Measurements from ENCODE around the gene IGSF3.

IGSF3 gene

GRCh38 chr1:116686723-116687352, 19.3 kb upstream of the IGSF3 start:
- H3K27ac ChIP-seq, result no peak overlapping the region
- H3K36me3 ChIP-seq, result no peaks in the 10 kb centered on the region
- H3K27me3 ChIP-seq, result no peaks in the 10 kb centered on the region
- H3K4me3 ChIP-seq (ENCODE audit: low read depth in 1 of 2, low read length in 1 of 2), result no peak overlapping the region
- H3K9me3 ChIP-seq, result no peaks in the 10 kb centered on the region
- TF ChIP-seq, protein P1, sequence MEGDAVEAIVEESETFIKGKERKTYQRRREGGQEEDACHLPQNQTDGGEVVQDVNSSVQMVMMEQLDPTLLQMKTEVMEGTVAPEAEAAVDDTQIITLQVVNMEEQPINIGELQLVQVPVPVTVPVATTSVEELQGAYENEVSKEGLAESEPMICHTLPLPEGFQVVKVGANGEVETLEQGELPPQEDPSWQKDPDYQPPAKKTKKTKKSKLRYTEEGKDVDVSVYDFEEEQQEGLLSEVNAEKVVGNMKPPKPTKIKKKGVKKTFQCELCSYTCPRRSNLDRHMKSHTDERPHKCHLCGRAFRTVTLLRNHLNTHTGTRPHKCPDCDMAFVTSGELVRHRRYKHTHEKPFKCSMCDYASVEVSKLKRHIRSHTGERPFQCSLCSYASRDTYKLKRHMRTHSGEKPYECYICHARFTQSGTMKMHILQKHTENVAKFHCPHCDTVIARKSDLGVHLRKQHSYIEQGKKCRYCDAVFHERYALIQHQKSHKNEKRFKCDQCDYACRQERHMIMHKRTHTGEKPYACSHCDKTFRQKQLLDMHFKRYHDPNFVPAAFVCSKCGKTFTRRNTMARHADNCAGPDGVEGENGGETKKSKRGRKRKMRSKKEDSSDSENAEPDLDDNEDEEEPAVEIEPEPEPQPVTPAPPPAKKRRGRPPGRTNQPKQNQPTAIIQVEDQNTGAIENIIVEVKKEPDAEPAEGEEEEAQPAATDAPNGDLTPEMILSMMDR (IDR thresholded peaks at IDR 0.05), result no peak
- H3K4me1 ChIP-seq (ENCODE audit: control insufficient read depth in 1 of 2, insufficient read depth in 1 of 2, low read depth in 1 of 2, low read length in 1 of 2), result no peaks in the 10 kb centered on the region

DNA sequence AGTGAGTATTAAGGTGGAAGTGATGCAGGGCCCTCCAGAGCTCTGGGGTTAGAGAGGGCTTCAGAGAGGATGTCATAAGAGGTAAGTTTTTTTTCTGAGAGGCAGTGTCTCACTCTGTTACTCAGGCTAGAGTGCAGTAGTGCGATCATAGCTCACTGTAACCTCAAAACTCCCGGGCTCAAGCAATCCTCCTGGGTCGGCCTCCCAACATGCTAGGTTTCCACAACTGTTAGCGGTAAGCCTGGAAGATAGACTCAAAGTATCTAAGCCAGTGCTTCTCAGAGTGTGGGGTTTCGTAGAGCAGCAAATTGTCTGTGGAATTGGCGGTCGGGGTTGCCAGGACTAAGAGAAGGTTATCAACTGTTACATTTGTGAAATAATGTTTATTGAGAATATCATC, 18.6 kb upstream of the IGSF3 start:
- TF ChIP-seq, protein P1 (IDR thresholded peaks at IDR 0.05), result no peak
- Histone ChIP-seq H3K4me3 (ENCODE audit: low read depth in 1 of 2, low read length in 1 of 2) (no peak overlapping the region), H3K9me3 (no peaks in the 10 kb centered on the region), H3K36me3 (no peaks in the 10 kb centered on the region), H3K27me3 (no peaks in the 10 kb centered on the region), H3K27ac (no peak overlapping the region), H3K4me1 (ENCODE audit: control insufficient read depth in 1 of 2, insufficient read depth in 1 of 2, low read depth in 1 of 2, low read length in 1 of 2) (no peaks in the 10 kb centered on the region)

DNA sequence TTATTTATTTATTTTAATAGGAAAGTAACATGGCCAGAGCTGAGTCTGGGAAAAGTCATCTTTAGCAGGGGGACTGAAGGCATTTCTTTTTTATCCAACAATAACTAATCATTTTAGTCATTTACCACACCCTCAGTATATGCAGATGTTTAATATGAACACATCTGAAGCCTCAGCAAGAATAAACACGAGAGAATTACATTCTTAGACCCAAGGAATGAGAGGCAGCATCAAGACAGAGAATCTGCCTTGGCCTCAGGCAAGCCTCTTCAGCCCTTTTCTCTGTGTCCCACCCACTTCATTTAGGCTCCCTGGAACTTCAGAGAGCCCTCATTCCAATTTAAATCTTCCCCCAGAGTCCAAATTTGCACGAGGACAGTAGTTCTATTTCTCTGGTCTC, 17.0 kb upstream of the IGSF3 start:
- Histone ChIP-seq H3K27ac (no peak overlapping the region), H3K36me3 (no peaks in the 10 kb centered on the region), H3K4me3 (ENCODE audit: low read depth in 1 of 2, low read length in 1 of 2) (no peak overlapping the region), H3K4me1 (ENCODE audit: control insufficient read depth in 1 of 2, insufficient read depth in 1 of 2, low read depth in 1 of 2, low read length in 1 of 2) (no peaks in the 10 kb centered on the region), H3K27me3 (no peaks in the 10 kb centered on the region), H3K9me3 (no peaks in the 10 kb centered on the region)
- TF ChIP-seq, protein P1 (IDR thresholded peaks at IDR 0.05), result no peak

- TF ChIP-seq, protein P1 (IDR thresholded peaks at IDR 0.05), result no peak
- no peaks in the 10 kb centered on the region for H3K36me3 ChIP-seq
- no peak overlapping the region for H3K4me3 ChIP-seq (ENCODE audit: low read depth in 1 of 2, low read length in 1 of 2)
- no peaks in the 10 kb centered on the region for H3K9me3 ChIP-seq
- no peak overlapping the region for H3K27ac ChIP-seq
- H3K4me1 ChIP-seq (ENCODE audit: control insufficient read depth in 1 of 2, insufficient read depth in 1 of 2, low read depth in 1 of 2, low read length in 1 of 2), result no peaks in the 10 kb centered on the region
- peaks cover 7% of the 10 kb centered on the region for H3K27me3 ChIP-seq
These were observed 15.2 kb upstream of the IGSF3 start for GRCh38 chr1:116682641-116683221.

- H3K4me3 ChIP-seq (ENCODE audit: low read depth in 1 of 2, low read length in 1 of 2), result no peak overlapping the region
- H3K9me3 ChIP-seq, result no peaks in the 10 kb centered on the region
- H3K4me1 ChIP-seq (ENCODE audit: control insufficient read depth in 1 of 2, insufficient read depth in 1 of 2, low read depth in 1 of 2, low read length in 1 of 2), result no peaks in the 10 kb centered on the region
- H3K27ac ChIP-seq, result no peak overlapping the region
- no peaks in the 10 kb centered on the region for H3K36me3 ChIP-seq
- TF ChIP-seq, protein P1 (IDR thresholded peaks at IDR 0.05), result no peak
- H3K27me3 ChIP-seq, result peaks cover 7% of the 10 kb centered on the region
These were observed 13.9 kb upstream of the IGSF3 start for GRCh38 chr1:116681343-116681899.

Measured in neutrophil (primary cell).